ENCODE results near the gene CDKL2.

DNA sequence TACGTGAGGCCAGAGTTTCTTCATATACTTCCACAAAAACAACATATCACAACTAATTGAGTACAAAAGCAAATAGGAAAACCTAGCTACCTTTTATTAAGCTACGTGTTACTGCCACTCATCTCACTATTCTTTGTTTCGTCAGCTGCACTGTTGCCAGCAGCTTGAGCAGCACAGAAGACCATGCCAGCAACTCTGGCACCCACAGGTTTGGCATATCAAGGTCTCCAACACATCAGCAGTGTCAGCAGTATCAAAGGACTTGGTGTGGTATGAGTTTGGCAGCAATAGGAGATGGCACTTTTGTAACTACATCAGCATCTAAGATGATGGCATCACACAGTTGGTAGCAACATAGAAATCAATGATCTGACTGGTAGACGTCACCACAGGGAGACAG, 30.7 kb downstream of the CDKL2 start:
- TF ChIP-seq, protein P1, sequence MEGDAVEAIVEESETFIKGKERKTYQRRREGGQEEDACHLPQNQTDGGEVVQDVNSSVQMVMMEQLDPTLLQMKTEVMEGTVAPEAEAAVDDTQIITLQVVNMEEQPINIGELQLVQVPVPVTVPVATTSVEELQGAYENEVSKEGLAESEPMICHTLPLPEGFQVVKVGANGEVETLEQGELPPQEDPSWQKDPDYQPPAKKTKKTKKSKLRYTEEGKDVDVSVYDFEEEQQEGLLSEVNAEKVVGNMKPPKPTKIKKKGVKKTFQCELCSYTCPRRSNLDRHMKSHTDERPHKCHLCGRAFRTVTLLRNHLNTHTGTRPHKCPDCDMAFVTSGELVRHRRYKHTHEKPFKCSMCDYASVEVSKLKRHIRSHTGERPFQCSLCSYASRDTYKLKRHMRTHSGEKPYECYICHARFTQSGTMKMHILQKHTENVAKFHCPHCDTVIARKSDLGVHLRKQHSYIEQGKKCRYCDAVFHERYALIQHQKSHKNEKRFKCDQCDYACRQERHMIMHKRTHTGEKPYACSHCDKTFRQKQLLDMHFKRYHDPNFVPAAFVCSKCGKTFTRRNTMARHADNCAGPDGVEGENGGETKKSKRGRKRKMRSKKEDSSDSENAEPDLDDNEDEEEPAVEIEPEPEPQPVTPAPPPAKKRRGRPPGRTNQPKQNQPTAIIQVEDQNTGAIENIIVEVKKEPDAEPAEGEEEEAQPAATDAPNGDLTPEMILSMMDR (IDR thresholded peaks at IDR 0.05), result no peak
- no peak for TF ChIP-seq POLR2A (IDR thresholded peaks at IDR 0.05)
